ACC112 (cell line): ENCODE measurements around the gene KIF11.
"Not testable (repeated sequence)": the region's sequence is repeated elsewhere in the genome, so short reads cannot be mapped to it uniquely, and the experiment has no call there.

Experiments used
- H2AFZ ChIP-seq: fragments of 200-600 bp; sonication (generic); one replicate; pipeline ENCODE4 v1.6.0; 2017; ENCODE audit warnings: antibody characterized with exemption, low read length; ENCODE audit not compliant: unreplicated experiment
- H3K27ac ChIP-seq: fragments of 200-600 bp; sonication (generic); 2 replicates; pipeline ENCODE4 v1.5.1; 2014; ENCODE audit warnings: low read depth, mild to moderate bottlenecking, antibody characterized with exemption, low read length, moderate library complexity
- H3K27me3 ChIP-seq: fragments of 200-600 bp; sonication (generic); 2 replicates; pipeline ENCODE4 v1.6.1; 2014; ENCODE audit warnings: mild to moderate bottlenecking, antibody characterized with exemption, low read length, moderate library complexity, mixed read lengths; ENCODE audit not compliant: insufficient read depth
- H3K36me3 ChIP-seq: fragments of 200-600 bp; sonication (generic); 2 replicates; pipeline ENCODE4 v1.6.1; 2016; ENCODE audit warnings: mild to moderate bottlenecking, antibody characterized with exemption, low read length, moderate library complexity, mixed read lengths; ENCODE audit not compliant: insufficient read depth
- H3K4me1 ChIP-seq: fragments of 200-600 bp; sonication (generic); one replicate; pipeline ENCODE4 v1.6.1; 2016; ENCODE audit warnings: low read length, mixed read lengths; ENCODE audit not compliant: insufficient read depth, unreplicated experiment, control insufficient read depth
- H3K4me3 ChIP-seq: fragments of 200-600 bp; sonication (generic); 2 replicates; pipeline ENCODE4 v1.5.1; 2014; ENCODE audit warnings: mild to moderate bottlenecking, low read depth, low read length
- H3K79me2 ChIP-seq: fragments of 200-600 bp; sonication (generic); one replicate; pipeline ENCODE4 v1.6.0; 2016; ENCODE audit warnings: low read length; ENCODE audit not compliant: control insufficient read depth, unreplicated experiment, insufficient read depth

The KIF11 gene

GRCh38 chr10:92569071-92569470 is 23.9 kb upstream of the KIF11 start:
- H3K36me3 ChIP-seq: no peaks in the 10 kb centered on the region
- no peak overlapping the region for H3K4me3 ChIP-seq
- no peak overlapping the region for H2AFZ ChIP-seq
- peaks cover 18% of the 10 kb centered on the region for H3K4me1 ChIP-seq
- H3K27me3 ChIP-seq: no peaks in the 10 kb centered on the region
- H3K79me2 ChIP-seq: peaks cover 49% of the 10 kb centered on the region
- no peak overlapping the region for H3K27ac ChIP-seq

DNA sequence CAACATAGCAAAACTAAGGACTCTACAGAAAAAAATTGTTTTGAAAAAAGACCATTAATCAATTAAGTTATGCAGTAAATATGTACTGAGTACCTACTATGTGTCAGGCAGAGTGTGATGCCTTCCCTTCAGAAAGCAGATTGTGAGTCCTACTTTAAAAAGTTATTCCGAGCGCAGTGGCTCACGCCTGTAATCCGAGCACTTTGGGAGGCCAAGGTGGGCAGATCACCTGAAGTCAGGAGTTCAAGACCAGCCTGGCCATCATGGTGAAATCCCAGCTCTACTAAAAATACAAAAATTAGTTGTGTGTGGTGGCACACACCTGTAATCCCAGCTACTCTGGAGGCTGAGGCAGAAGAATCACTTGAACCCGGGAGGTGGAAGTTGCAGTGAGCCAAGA is 23.3 kb upstream of the KIF11 start:
- H3K36me3 ChIP-seq, H3K27me3 ChIP-seq, H3K4me3 ChIP-seq, H3K27ac ChIP-seq, H2AFZ ChIP-seq: not testable (repeated sequence)
- Histone ChIP-seq H3K79me2 (peaks cover 49% of the 10 kb centered on the region), H3K4me1 (peaks cover 18% of the 10 kb centered on the region)

GRCh38 chr10:92571649-92572048 is 21.3 kb upstream of the KIF11 start:
- Histone ChIP-seq H3K4me1 (peaks cover 32% of the 10 kb centered on the region), H2AFZ (no peak overlapping the region), H3K27me3 (no peaks in the 10 kb centered on the region), H3K4me3 (peak overlapping the region; percentile 92), H3K36me3 (no peaks in the 10 kb centered on the region), H3K27ac (no peak overlapping the region), H3K79me2 (peaks cover 40% of the 10 kb centered on the region)

DNA sequence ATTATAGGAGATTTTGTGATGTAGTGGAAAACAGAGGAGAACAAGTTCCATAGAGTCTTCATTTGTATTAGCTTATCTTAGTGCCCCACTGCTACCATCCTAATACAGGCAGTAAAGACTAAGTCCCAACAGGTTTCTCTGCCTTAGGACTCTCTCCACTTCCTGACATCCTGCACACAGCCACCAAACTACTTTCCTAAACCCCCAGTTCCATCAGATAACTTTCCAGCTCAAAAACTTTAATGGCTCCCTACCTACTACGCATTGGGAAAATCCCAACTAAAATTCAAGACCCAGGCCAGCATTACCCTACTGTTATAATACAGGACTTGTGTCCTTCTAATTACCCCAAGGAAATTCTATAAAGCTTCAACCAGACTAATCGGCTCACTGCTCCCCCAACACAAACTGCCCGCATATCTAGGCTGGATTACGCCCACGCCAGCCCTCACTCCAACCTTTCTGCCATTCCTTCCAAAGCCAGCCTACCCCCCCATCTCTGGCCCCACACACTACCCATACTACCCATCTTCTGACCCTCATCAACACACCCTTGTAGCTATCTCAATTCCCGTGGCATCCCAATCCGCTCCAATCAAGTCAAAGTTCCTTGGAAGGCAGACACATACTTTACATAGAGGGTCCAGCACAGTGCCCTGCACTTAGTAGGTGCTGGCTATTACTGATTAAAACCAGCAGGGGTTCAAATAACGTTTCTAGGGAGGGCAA is 20.4 kb upstream of the KIF11 start:
- Histone ChIP-seq H3K36me3 (no peaks in the 10 kb centered on the region), H3K79me2 (peaks cover 34% of the 10 kb centered on the region), H2AFZ (no peak overlapping the region), H3K27me3 (no peaks in the 10 kb centered on the region), H3K4me1 (peaks cover 31% of the 10 kb centered on the region), H3K27ac (no peak overlapping the region), H3K4me3 (peak overlapping the region; percentile 92)

DNA sequence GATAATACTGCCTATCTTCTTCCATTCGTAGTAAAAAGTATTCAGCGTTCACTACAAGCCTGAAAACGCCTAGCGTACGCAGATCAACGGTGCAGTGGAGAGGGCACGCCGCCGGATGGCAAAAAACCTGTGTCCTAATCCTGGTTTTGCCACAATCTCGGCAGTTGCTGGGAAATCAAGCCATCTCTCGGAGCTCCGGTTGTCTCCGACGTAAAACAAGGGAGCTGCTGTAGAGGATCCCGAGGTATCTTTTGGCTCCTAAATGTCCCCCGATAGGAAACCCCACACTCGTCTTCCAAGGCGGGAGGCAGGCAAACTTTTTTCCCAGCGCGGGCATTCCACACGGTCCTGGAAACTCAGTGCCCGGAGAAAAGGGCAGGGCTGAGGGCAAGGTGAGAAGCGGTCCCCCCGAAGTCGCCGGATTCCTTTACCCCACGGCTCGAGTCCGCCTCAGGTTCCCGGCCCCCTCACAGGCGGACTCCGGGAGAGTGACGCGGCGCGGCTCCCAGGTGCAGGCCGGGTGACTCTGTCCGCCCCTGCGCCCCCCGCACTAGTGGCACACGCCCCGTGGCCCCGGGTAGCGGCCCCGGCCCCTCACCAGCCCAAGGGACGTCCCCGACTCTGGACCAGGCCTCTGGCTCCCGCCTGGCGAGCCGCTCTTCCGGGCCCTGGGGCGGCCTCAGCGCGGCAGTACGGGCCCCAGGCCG is 19.7 kb upstream of the KIF11 start:
- Histone ChIP-seq H2AFZ (peak overlapping the region; percentile 86), H3K4me1 (peaks cover 27% of the 10 kb centered on the region), H3K4me3 (peak overlapping the region; percentile 92), H3K79me2 (peaks cover 34% of the 10 kb centered on the region), H3K36me3 (no peaks in the 10 kb centered on the region), H3K27ac (peak overlapping the region; percentile 72), H3K27me3 (no peaks in the 10 kb centered on the region)

GRCh38 chr10:92573798-92574547 is 19.0 kb upstream of the KIF11 start, which contains the start of gene IDE:
IDE (minus strand) TSS chr10:92574093; CDS start chr10:92574019, 74 bp downstream.
- Histone ChIP-seq H3K4me1 (peaks cover 27% of the 10 kb centered on the region), H3K36me3 (no peaks in the 10 kb centered on the region), H3K27ac (peak within 1 kb of the TSS; percentile 72), H3K27me3 (no peaks in the 10 kb centered on the region), H3K4me3 (peak within 1 kb of the TSS; percentile 92), H2AFZ (peak within 1 kb of the TSS; percentile 86), H3K79me2 (peaks cover 34% of the 10 kb centered on the region)

GRCh38 chr10:92574548-92575261 is 18.2 kb upstream of the KIF11 start:
- Histone ChIP-seq H3K4me1 (peaks cover 27% of the 10 kb centered on the region), H3K27me3 (no peaks in the 10 kb centered on the region), H3K79me2 (peaks cover 34% of the 10 kb centered on the region), H3K27ac (peak overlapping the region; percentile 72), H3K4me3 (peak overlapping the region; percentile 92), H2AFZ (peak overlapping the region; percentile 84), H3K36me3 (no peaks in the 10 kb centered on the region)

GRCh38 chr10:92575961-92576360 is 17.0 kb upstream of the KIF11 start:
- H3K27ac ChIP-seq: no peak overlapping the region
- H3K4me3 ChIP-seq: no peak overlapping the region
- no peaks in the 10 kb centered on the region for H3K27me3 ChIP-seq
- H3K4me1 ChIP-seq: peaks cover 27% of the 10 kb centered on the region
- no peak overlapping the region for H2AFZ ChIP-seq
- no peaks in the 10 kb centered on the region for H3K36me3 ChIP-seq
- H3K79me2 ChIP-seq: peaks cover 24% of the 10 kb centered on the region

DNA sequence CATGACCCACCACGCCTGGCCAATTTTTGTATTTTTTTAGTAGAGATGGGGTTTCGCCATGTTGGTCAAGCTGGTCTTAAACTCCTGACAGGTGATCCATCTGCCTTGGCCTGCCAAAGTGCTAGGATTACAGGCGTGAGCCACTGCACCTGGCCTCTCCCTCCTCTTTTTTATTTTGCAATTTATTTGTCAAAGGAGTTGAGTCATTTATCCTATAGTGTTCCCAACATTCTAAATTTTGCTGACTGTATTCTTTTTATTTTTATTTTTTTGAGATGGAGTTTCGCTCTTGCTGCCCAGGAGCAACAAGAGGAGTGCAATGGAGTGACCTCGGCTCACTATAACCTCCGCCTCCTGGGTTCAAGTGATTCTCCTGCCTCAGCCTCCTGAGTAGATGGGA is 10.6 kb upstream of the KIF11 start:
- H2AFZ ChIP-seq, H3K27me3 ChIP-seq, H3K4me1 ChIP-seq, H3K4me3 ChIP-seq, H3K27ac ChIP-seq, H3K79me2 ChIP-seq, H3K36me3 ChIP-seq: not testable (repeated sequence)
